HEK293T (cell line): ENCODE results near the gene BIN1.

ENCODE experiments used
- ARNT ChIP-seq: fragments of 450-650 bp; IDR thresholded peaks from 2 replicates; pipeline ENCODE4 v1.6.1; 2017; ENCODE audit warnings: mild to moderate bottlenecking
- CTBP1 ChIP-seq: fragments of 450-650 bp; IDR thresholded peaks from 2 replicates; pipeline ENCODE4 v1.6.1; 2016; ENCODE audit warnings: borderline replicate concordance
- ELF4 ChIP-seq: fragments of 450-650 bp; IDR thresholded peaks from 2 replicates; pipeline ENCODE4 v1.6.1; 2017; ENCODE audit warnings: antibody characterized with exemption
- FOXA1 ChIP-seq: fragments of 450-650 bp; IDR thresholded peaks from 2 replicates; pipeline ENCODE4 v1.6.1; 2016; ENCODE audit warnings: mild to moderate bottlenecking
- FOXK2 ChIP-seq: fragments of 450-650 bp; IDR thresholded peaks from 2 replicates; pipeline ENCODE4 v1.6.1; 2016; ENCODE audit warnings: mild to moderate bottlenecking
- FOXM1 ChIP-seq: fragments of 450-650 bp; IDR thresholded peaks from 2 replicates; pipeline ENCODE4 v1.6.1; 2017; ENCODE audit warnings: mild to moderate bottlenecking, borderline replicate concordance
- HDGF ChIP-seq: fragments of 450-650 bp; IDR thresholded peaks from 2 replicates; pipeline ENCODE4 v1.6.1; 2017; ENCODE audit warnings: antibody characterized with exemption, borderline replicate concordance
- L3MBTL2 ChIP-seq: fragments of 450-650 bp; conservative IDR thresholded peaks from 2 replicates; pipeline ENCODE4 v1.6.1; 2016; ENCODE audit warnings: mild to moderate bottlenecking
- LEF1 ChIP-seq: fragments of 450-650 bp; IDR thresholded peaks from 2 replicates; pipeline ENCODE4 v1.6.1; 2017; ENCODE audit warnings: mild to moderate bottlenecking, borderline replicate concordance
- SP1 ChIP-seq: fragments of 450-650 bp; IDR thresholded peaks from 2 replicates; pipeline ENCODE4 v1.6.1; 2017
- SUZ12 ChIP-seq: fragments of 450-650 bp; IDR thresholded peaks from 2 replicates; pipeline ENCODE4 v1.6.1; 2016; ENCODE audit warnings: mild to moderate bottlenecking
- ZNF384 ChIP-seq: fragments of 450-650 bp; IDR thresholded peaks from 2 replicates; pipeline ENCODE4 v1.6.1; 2016

DNA sequence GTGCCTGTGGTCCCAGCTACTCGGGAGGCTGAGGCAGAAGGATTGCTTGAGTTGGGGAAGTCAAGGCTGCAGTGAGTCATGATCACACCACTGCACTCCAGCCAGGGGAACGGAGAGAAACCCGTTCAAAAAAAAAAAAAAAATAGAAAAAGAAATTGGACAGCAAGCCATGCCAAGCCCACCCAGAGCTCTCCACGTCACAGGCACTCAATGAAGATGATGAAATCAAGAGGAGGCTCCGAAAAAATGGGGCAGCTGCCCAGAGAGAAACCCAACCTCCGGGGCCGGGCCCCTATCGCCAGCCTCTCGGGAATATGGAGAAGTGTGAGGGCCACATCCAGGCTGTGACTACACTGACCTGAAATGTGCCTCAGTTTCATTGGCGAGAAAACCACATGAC is 40.0 kb downstream of the BIN1 start:
- TF ChIP-seq SUZ12: no peak
- no peak for TF ChIP-seq ELF4
- TF ChIP-seq ARNT: no peak
- TF ChIP-seq CTBP1: no peak
- TF ChIP-seq L3MBTL2: no peak
- TF ChIP-seq FOXK2: no peak
- TF ChIP-seq FOXM1: no peak
- no peak for TF ChIP-seq SP1
- TF ChIP-seq LEF1: no peak
- no peak for TF ChIP-seq ZNF384
- TF ChIP-seq FOXA1: no peak
- no peak for TF ChIP-seq HDGF
